AG04449 (cell line): ENCODE measurements around the gene DNAH14.

Experiments
- CTCF ChIA-PET: fragments of 350-600 bp; formaldehyde crosslinking; extraction: SDS; loops from one replicate; lab custom pipeline; 2021; ENCODE audit warnings: antibody characterized with exemption; lab: Yijun Ruan, JAX
- POLR2A ChIA-PET: fragments of 400-600, 350-600 bp; formaldehyde crosslinking; extraction: SDS; loops from one replicate; lab custom pipeline; 2020; ENCODE audit warnings: antibody characterized with exemption, inconsistent platforms; lab: Yijun Ruan, JAX
- DNase-seq: peaks from one replicate; pipeline ENCODE4 v3.0.0-alpha.2; 2010; ENCODE audit warnings: low read depth, low spot score
- H3K4me3 ChIP-seq: 2 replicates; pipeline ENCODE4 v1.5.1; 2011; ENCODE audit warnings: low read depth, mild to moderate bottlenecking, control low read depth, low read length
- TF ChIP-seq, protein P1 (sequence below): IDR thresholded peaks from one replicate; pipeline ENCODE4 v1.5.1; 2011; ENCODE audit warnings: mild to moderate bottlenecking, moderate library complexity, low read length, control low read depth, inconsistent platforms; ENCODE audit not compliant: insufficient read depth; ENCODE audit errors: missing control alignments

The DNAH14 gene

DNA sequence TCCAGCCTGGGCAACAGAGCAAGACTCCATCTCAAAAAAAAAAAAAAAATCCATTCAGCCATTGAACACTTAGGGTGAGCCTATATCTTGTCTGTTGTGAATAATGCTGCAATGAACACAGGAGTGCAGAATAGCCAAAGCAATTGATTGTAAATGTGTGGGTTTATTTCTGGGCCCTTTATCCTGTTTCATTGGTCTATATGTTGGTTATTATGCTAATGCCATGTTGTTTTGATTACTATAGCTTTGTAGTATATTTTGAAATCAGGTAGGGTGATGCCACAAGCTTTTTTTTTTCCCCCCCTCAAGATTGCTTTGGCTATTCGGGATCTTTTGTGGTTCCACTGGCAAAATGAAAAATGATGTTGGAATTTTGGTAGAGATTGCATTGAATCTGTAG is 330.8 kb downstream of the DNAH14 start:
- DNase-seq, result no peak
- POLR2A ChIA-PET, result no interaction called here
- no peak overlapping the region for H3K4me3 ChIP-seq
- CTCF ChIA-PET, result no interaction called here
- TF ChIP-seq, protein P1, sequence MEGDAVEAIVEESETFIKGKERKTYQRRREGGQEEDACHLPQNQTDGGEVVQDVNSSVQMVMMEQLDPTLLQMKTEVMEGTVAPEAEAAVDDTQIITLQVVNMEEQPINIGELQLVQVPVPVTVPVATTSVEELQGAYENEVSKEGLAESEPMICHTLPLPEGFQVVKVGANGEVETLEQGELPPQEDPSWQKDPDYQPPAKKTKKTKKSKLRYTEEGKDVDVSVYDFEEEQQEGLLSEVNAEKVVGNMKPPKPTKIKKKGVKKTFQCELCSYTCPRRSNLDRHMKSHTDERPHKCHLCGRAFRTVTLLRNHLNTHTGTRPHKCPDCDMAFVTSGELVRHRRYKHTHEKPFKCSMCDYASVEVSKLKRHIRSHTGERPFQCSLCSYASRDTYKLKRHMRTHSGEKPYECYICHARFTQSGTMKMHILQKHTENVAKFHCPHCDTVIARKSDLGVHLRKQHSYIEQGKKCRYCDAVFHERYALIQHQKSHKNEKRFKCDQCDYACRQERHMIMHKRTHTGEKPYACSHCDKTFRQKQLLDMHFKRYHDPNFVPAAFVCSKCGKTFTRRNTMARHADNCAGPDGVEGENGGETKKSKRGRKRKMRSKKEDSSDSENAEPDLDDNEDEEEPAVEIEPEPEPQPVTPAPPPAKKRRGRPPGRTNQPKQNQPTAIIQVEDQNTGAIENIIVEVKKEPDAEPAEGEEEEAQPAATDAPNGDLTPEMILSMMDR, result no peak

DNA sequence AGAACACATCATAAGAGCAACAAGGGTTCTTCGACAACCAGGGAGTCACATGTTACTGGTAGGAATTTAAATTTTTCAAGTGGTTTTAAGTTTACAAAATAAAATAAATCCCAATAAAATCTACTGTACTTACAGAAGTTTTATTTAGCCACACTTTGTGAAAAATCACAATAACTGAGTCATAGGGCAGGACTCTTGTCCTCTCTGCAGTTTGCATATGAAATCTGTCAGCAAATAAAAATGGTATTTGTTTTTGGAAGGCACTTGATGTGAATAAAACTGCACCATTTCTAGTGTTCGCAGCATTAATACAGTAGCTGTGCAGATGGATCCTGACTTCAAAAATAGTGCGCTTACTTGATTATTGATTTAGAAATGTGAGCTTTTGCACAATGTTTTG is 348.0 kb downstream of the DNAH14 start:
- no peak overlapping the region for H3K4me3 ChIP-seq
- ChIA-PET CTCF (no interaction called here), POLR2A (no interaction called here)
- no peak for DNase-seq
- TF ChIP-seq, protein P1, result no peak

DNA sequence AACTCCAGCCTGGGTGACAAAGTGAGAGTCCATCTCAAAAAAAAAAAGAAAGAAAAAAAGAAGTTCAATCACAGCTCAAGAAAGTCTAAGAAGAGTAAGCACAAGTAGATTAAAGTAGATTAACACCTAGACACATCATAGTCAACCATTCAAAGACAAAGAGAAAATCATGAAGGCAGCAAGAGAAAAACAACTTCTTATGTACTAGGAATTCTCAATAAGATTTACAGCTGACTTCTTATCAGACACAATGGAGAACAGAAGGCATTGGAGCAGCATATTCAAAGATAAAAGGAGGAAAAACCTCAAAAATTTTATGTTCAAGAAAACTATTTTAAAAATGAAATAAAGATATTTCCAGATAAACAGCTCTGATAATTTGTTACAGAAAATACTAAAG is 351.1 kb downstream of the DNAH14 start:
- DNase-seq, result no peak
- ChIA-PET CTCF (no interaction called here), POLR2A (no interaction called here)
- TF ChIP-seq, protein P1, result no peak
- H3K4me3 ChIP-seq, result no peak overlapping the region

DNA sequence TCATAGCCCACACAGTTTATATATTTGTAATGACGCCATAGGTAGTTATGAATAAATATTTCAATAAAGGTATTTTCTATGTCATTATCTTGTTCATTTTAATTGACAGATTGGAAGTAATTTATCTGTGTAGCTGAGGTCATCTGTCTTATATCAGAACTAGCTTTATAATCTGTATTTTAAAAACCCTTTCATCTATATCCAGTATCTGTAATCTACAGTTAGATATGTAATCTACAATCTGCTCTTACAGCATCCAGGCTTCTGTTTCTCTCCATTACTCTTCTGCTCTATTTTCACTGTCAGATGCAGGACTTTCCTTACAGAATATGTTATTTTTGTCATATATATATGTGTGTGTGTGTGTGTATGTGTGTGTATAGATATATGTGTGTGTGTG is 360.8 kb downstream of the DNAH14 start:
- ChIA-PET POLR2A (no interaction called here), CTCF (no interaction called here)
- no peak for DNase-seq

GRCh38 chr1:225299624-225300023 is 370.1 kb downstream of the DNAH14 start:
- TF ChIP-seq, protein P1, result no peak
- DNase-seq, result no peak
- H3K4me3 ChIP-seq, result no peak overlapping the region
- ChIA-PET POLR2A (no interaction called here), CTCF (interaction anchor here (1.4 kb wide), 1 partner anchor 19 kb away, joined by 3 read pairs; no protein-coding TSS in a partner anchor)

More for the DNA sequence above, 360.8 kb downstream of the DNAH14 start:
- TF ChIP-seq, protein P1, result no peak
- H3K4me3 ChIP-seq, result no peak overlapping the region

GRCh38 chr1:225300381-225300780 is 370.9 kb downstream of the DNAH14 start:
- TF ChIP-seq, protein P1, result no peak
- ChIA-PET CTCF (interaction anchor here (1.4 kb wide), 1 partner anchor 19 kb away, joined by 3 read pairs; no protein-coding TSS in a partner anchor), POLR2A (no interaction called here)
- DNase-seq, result no peak
- H3K4me3 ChIP-seq, result no peak overlapping the region
